Measurements from ENCODE around the gene ATCAY.
"Not testable (repeated sequence)": the region's sequence is repeated elsewhere in the genome, so short reads cannot be mapped to it uniquely, and the experiment has no call there.

The ATCAY gene

DNA sequence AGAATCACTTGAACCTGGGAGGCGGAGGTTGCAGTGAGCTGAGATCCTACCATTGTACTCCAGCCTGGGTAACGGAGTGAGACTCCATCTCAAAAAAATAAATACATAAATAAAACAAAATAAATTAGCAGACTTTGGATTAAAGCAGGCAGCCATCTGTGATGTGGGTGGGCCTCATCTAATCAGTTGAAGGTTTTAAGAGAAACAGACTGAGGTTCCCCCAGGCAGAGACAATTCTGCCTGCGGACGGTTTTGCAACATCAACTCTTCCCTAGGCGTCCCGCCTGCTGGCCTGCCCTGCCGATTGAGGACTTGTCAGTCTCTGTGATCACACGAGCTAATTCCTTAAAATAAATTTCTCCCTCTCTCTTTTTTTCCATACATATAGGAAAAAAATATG lies 23.7 kb downstream of the ATCAY start:
- no peak for DNase-seq

- DNase-seq, result no peak
These were observed 27.3 kb downstream of the ATCAY start for GRCh38 chr19:3907626-3908265.

- DNase-seq, result no peak
These were observed 28.0 kb downstream of the ATCAY start for GRCh38 chr19:3908266-3909054.

DNA sequence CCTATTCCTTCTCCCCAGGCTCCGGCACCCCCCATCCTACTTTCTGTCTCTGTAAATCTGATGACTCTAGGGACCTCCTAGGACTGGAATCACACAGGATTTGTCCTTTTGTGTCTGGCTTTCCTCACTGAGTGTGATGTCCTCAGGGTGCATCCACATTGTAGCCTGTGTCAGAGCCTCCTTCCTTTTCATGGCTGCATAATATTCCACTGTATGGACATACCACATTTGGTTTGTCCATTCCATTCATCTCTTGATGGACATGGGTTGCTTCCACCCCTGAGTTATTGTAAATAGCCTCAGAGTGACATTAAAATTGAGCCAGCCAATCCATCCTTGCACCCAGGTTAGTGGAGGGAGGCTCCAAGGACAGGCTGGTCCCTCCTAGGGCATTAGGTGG lies 29.6 kb downstream of the ATCAY start:
- DNase-seq, result no peak

DNA sequence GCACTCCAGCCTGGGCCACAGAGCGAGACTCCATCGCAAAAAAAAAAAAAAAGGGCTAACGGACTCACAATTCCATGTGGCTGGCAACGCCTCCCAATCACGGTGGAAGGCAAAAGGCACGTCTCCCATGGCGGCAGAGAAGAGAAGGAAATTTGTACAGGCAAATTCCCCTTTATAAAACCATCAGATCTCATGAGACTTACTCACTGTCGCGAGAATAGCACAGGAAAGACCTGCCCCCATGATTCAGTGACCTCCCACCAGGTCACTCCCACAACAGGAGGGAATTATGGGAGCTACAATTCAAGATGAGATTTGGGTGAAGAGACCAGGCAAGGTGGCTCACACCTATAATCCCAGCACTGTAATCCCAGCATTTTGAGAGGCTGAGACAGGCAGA lies 33.7 kb downstream of the ATCAY start:
- no peak for DNase-seq

GRCh38 chr19:3916033-3916432 lies 35.5 kb downstream of the ATCAY start:
- DNase-seq, result no peak

DNA sequence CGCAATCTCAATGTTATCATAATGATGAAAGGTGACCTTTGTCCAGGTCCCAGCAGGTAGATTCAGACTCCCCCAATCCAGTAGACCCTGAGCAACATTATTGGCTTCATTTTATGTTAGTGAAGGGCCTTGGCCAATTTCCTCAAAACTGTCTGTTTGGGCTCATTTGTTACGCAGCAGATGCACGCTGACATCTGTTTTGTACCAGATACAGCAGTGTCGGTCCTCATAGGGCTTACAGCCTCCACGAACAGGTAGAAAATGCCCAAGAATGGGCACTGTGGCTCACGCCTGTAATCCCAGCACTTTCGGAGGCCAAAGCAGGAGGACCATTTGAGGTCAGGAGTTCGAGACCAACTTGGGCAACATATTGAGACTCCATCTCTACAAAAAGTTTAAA lies 39.3 kb downstream of the ATCAY start:
- no peak for DNase-seq

DNA sequence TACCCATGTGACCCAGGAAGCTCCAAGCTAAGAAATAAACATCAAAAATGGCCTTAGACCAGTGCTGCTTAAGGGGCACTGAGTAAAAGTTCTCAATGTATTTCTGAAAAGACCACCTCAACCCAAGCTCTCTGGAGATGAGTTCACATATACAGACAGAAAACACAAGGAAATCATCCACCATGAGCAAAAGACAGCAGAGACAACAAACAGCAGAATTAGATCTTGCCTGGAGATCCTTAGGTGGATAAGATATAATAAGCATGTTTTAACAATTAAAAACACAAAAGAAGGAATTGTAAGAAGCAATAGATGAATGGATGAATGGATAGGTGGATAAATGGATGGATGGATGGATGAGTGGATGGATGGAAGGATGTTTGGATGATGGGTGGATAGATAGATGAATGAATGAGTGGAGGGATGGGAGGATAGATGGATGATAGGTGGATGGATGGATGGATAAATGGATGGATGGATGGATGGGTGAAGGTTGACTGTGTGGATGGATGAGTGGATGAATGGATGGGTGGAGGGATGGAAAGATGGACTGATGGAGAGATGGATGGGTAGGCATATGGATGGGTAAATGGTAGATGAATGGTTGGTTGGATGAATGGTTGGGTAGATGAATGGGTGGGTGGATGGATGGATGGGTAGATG lies 42.7 kb downstream of the ATCAY start:
- DNase-seq, result no peak

DNA sequence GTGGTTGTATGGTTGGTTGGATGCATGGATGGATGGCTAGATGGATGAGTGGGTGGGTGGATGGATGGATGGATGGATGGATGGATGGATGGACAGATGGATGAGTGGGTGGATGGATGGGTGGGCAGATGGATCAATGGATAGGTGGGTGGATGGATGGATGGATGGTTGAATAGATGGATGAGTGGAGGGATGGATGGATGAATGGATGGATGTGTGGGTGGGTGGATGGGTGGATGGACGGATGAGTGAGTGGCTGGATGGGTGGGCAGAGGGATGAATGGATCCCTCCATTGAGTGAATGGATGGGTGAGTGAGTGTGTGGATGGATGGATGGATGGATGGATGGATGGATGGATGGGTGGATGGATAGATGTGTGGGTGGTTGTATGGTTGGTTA lies 43.4 kb downstream of the ATCAY start:
- no peak for DNase-seq

GRCh38 chr19:3931041-3931440 lies 50.6 kb downstream of the ATCAY start:
- DNase-seq, result no peak

DNA sequence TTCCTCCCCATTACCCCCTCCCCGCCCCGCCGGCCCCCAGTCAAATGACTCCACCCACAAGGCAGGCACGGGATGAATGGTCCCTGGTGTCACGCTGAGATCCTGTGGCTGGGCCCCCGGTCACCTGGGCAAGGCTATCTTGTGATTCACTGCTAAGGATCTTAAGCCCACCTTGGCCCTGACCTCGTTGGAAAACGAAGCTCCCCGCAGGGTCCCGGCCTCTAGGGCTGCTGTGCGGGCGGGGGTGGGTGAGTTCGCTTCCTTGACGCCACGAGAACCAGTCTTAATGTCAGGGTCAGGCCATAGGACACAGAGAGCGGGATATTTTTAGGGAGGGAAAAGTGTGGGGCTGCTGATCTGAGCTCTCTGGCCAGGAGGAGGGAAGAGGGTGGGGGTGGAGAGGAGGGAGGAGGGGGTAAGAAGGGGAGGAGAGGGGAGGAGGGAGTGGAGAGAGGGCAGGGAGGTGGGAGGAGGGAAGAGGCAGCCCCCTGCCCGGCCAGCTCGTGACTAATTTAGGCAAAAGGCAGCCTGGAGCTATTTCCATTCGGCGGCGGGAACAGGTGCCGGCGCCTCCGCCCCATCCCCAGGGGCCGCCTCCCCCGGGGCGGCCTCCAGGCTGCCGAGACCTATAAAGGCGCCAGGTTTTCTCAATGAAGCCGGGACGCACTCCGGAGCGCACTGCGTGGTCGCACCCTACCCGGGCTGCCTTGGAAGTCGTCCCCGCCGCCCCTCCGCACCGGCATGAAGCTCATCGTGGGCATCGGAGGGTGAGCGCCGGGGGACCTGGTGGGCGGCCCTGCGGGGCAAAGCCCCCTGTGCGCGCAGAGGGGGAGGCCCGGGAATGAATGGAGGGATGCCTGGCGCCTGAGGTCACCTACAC lies 52.7 kb downstream of the ATCAY start, which contains the start of gene NMRK2:
NMRK2 (plus strand) TSS at position 139 of the 880 bp plus-strand sequence; CDS start at position 742, 603 bp downstream.
- DNase-seq, result no peak

GRCh38 chr19:3936506-3937442 lies 56.3 kb downstream of the ATCAY start:
- DNase-seq, result no peak

- DNase-seq, result not testable (repeated sequence)
These were observed 57.9 kb downstream of the ATCAY start for GRCh38 chr19:3938300-3938950.

DNA sequence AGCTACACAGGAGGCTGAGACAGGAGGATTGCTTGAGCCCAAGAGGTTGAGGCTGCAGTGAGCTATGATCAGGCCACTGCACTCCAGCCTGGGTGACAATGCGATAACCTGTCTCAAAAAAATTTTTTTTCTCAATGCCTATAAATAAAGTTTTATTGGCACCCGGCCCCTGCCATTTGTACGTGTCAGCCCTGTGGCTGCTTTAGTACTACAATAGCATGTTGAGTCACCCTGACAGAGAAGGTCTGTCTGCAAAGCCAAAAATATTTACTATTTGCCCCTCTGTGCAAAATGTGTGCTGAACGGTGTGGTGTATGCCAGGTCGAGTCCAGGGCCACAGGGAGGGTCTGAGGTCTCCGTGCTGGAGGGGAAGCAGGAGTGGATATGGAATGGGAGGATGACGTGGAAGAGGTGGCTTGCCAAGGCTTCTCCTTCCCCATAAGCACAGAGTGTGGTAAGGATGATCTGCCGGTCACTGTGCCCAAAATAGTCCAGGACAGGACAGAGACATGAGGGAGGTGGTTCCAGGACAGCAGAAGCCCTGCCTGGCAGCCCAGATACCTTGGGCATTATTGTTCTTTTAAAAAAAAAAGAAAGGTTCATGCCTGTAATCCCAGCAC lies 62.4 kb downstream of the ATCAY start:
- no peak for DNase-seq

- no peak for DNase-seq
These were observed 63.7 kb downstream of the ATCAY start for GRCh38 chr19:3944018-3944721.

- no peak for DNase-seq
These were observed 65.4 kb downstream of the ATCAY start for GRCh38 chr19:3945838-3946237.

- DNase-seq, result not testable (repeated sequence)
These were observed 66.9 kb downstream of the ATCAY start for GRCh38 chr19:3947316-3947933.

GRCh38 chr19:3949294-3949693 lies 68.8 kb downstream of the ATCAY start:
- DNase-seq, result no peak
